Right lobe of liver (tissue), 6 donors: ENCODE data around the gene TBCD. TPM values are rescaled to one million over a fixed set of nuclear protein-coding genes. Genes with fewer than 3 reads are reported as not detected.

ENCODE experiments used
- ATAC-seq, 4 donors: fragments of 200-7000 bp; cut with Tn5 transposase; one replicate each; pipeline ENCODE4 v1.9.1; 2020; ENCODE audit warnings: mild to moderate bottlenecking in 4 of 4, moderate library complexity in 4 of 4
- DNase-seq, 3 donors: peaks; one replicate each; pipeline ENCODE4 v3.0.0-alpha.2; 2020
- H3K27ac ChIP-seq, 3 donors: fragments of 200-600 bp; one replicate each; pipeline ENCODE4 v1.8.0; 2022
- H3K27me3 ChIP-seq, 2 donors: fragments of 200-600 bp; one replicate each; pipeline ENCODE4 v1.8.0; 2022
- H3K36me3 ChIP-seq, 4 donors: fragments of 200-600 bp; sonication (generic) in 1 of 4; one replicate each; pipeline versions ENCODE4 v1.5.1 to v1.8.0; 2017 to 2022; ENCODE audit warnings: control low read depth in 1 of 4
- H3K4me1 ChIP-seq, 4 donors: fragments of 200-600 bp; sonication (generic) in 1 of 4; one replicate each; pipeline versions ENCODE4 v1.5.1 to v1.8.0; 2017 to 2022; ENCODE audit warnings: control low read depth in 1 of 4
- H3K4me3 ChIP-seq, 3 donors: fragments of 200-600 bp; one replicate each; pipeline ENCODE4 v1.8.0; 2022
- H3K9me3 ChIP-seq, 4 donors: fragments of 200-600 bp; sonication (generic) in 1 of 4; one replicate each; pipeline versions ENCODE4 v1.5.1 to v1.8.0; 2017 to 2022; ENCODE audit warnings: control low read depth in 1 of 4
- POLR2A ChIP-seq: fragments of 450-650 bp; IDR thresholded peaks from one replicate; pipeline ENCODE4 v1.6.1; 2017; ENCODE audit warnings: antibody characterized with exemption, mild to moderate bottlenecking
- WGBS: methylation state at CpG from one replicate; pipeline ENCODE4 v1.1.6; 2018; ENCODE audit warnings: low coverage, low lambda C conversion rate; ENCODE audit not compliant: insufficient coverage; ENCODE audit errors: missing lambda C conversion rate; 5-methylcytosine and 5-hydroxymethylcytosine counted together
- intact Hi-C, 2 donors: fragments of 100-400 bp; cut with DNase I; formaldehyde crosslinking; loops; one replicate each; pipeline versions ENCODE4 v1.11.2 to v1.14.1; 2022
- total RNA-seq, 6 experiments: library from RNA; depleted of rRNA in 2 of 6; stranded (reverse); fragments of >200 nt in 2 of 6; fragmentation: NEBNext Ultra II Directional in 3 of 6; extraction: Animal tissue kit (Norgen Biotek cat#: 25700) in 3 of 6; gene quantifications; one replicate each; pipeline versions ENCODE4 v1.1.0 to v1.2.4, GENCODE V29; 2016 to 2023
- TF ChIP-seq, protein P1 (sequence below), 4 donors: fragments of 200-600 bp in 3 of 4; fragments of 450-650 bp in 1 of 4; IDR thresholded peaks; one replicate each; pipeline versions ENCODE4 v1.5.1 to v1.8.0; 2016 to 2022; ENCODE audit warnings: antibody characterized with exemption in 4 of 4, mild to moderate bottlenecking in 2 of 4
- donor health status: DM: no; HTN: yes; CAD: no.
- donor health status: DM: no; HTN: no; CAD: no.
- donor health status: DM: no; HTN: no; CAD: no.
- donor health status: DM: no; HTN: yes; CAD: no.
- donor health status: DM: no; HTN: yes; CAD: no.

TBCD gene
- total RNA-seq, 6 experiments from 2014 or later = 28.0 to 55.7 (median 41.3) TPM

DNA sequence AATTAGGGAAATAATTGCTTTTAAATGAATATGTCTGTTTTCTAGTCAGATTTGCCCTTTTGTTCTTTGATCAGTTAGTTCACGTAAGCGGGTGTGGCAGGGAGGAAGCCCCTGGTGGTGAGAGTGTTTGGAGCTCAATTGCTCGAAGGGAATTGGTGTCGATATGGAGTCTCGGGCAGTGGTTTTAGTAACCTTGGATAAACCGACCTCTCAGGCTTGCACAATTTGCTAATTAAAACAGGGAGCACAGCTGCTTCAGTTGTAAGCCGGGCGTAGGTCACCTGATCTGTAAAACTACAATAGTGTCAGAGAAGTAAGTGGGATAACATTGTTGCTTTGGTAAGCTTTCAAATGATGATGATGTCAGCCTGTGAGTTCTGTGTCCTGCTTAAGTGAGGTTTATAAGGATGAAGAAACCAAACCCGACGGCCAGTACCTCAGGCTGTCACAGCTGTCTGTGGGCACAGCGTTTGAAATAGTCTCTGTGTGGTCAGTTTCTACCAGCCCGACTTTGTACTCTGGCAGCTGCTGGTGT, 85.0 kb downstream of the TBCD start:
- DNase-seq = peak in 2 of 3 donors; percentile 13 to 62
- Histone ChIP-seq H3K27me3 (no peaks in the 10 kb centered on the region), H3K36me3 (no peaks in the 10 kb centered on the region), H3K27ac (peak overlapping the region in 2 of 3 donors; percentile 42 to 45), H3K4me3 (no peak overlapping the region), H3K9me3 (no peaks in the 10 kb centered on the region), H3K4me1 (peaks cover 0 to 28% (median 10%) of the 10 kb centered on the region in 4 donors)
- intact Hi-C loops = no loop called here
- ATAC-seq = peak; percentile 49 to 69 (median 62)
- TF ChIP-seq, protein P1, sequence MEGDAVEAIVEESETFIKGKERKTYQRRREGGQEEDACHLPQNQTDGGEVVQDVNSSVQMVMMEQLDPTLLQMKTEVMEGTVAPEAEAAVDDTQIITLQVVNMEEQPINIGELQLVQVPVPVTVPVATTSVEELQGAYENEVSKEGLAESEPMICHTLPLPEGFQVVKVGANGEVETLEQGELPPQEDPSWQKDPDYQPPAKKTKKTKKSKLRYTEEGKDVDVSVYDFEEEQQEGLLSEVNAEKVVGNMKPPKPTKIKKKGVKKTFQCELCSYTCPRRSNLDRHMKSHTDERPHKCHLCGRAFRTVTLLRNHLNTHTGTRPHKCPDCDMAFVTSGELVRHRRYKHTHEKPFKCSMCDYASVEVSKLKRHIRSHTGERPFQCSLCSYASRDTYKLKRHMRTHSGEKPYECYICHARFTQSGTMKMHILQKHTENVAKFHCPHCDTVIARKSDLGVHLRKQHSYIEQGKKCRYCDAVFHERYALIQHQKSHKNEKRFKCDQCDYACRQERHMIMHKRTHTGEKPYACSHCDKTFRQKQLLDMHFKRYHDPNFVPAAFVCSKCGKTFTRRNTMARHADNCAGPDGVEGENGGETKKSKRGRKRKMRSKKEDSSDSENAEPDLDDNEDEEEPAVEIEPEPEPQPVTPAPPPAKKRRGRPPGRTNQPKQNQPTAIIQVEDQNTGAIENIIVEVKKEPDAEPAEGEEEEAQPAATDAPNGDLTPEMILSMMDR (IDR thresholded peaks at IDR 0.05) = peak in 2 of 4 donors; percentile 16 to 31
- peak; percentile 29 for TF ChIP-seq POLR2A
- 20% methylated on average over 12 of the region's 12 CpGs for WGBS

DNA sequence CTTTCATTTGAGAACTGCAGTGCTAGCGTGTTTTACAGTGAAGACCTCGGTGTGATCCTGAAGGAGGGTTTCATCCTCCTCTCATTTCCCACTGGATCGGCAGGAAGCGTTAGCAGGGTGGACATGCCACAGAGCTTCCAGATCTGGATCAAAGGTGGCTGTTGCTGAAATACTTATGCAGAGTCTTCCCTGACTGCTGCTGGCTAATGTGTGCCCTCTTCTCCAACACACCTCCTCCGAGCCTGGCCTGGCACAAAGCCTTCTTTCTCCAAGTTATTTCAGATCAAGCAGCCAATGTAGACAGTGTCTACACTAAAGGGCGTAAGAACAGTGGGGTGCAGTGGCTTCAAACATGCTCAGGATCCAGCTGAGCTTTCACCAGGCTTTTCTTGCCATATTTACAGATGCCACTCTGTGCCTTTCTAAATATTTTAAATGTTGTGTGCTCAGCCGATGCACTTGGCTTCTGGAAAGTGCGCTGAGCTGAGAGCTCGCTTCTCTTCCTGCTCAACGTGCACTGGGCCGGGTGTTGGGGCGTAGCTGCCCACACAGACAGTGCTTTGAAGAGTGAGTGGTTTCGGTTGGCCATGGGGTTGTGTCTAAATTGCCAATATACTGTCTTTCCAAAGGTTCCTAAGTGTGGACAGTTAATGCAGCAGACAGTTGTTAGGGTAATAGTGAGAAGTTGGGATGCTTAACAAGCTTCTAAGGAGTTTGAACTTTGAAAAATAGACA, 85.9 kb downstream of the TBCD start:
- TF ChIP-seq, protein P1 (IDR thresholded peaks at IDR 0.05) = no peak
- no peak for TF ChIP-seq POLR2A
- intact Hi-C loops = no loop called here
- ATAC-seq = peak; percentile 54 to 67 (median 58)
- H3K36me3 ChIP-seq = no peaks in the 10 kb centered on the region
- H3K27ac ChIP-seq = peak overlapping the region in 2 of 3 donors; percentile 42 to 45
- no peak overlapping the region for H3K4me3 ChIP-seq
- DNase-seq = peak in 1 of 3 donors; percentile 15
- H3K4me1 ChIP-seq = peaks cover 0 to 28% (median 10%) of the 10 kb centered on the region in 4 donors
- H3K9me3 ChIP-seq = no peaks in the 10 kb centered on the region
- WGBS = 28% methylated on average over 10 of the region's 13 CpGs
- H3K27me3 ChIP-seq = no peaks in the 10 kb centered on the region

DNA sequence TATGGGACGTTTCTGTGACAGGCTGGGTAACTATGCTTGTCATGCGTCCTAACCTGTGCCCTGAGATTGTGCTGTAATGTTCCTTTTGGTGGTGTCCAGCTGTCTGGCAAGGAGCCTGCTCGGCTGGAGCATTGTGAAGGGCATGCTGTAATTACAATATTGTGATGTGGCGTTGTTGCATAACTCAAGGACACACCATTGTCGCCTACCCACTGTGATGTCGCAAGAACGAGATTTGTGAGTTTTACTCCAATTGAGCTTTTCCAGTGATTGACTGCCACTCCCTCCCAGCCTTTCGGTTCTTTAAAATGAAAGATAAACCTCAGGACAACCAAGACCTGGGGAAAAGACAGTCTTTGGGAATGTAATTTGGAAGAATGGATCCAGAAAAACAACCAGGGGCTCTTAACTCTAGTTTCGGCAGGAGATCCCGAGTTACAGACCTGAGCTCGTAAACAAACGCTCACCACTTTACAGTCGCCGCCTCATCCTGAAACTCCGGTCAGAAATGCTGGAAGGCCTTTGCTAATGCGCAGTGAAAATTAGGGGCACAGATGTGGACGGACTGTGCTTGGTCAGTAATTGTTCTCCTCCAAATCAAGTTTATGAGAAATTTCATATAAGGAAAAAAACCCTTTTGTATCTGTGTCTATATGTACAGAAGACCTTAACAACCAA, 86.7 kb downstream of the TBCD start:
- TF ChIP-seq, protein P1 (IDR thresholded peaks at IDR 0.05) = no peak
- TF ChIP-seq POLR2A = no peak
- peak; percentile 81 to 91 (median 87) for DNase-seq
- Histone ChIP-seq H3K4me1 (peaks cover 0 to 28% (median 10%) of the 10 kb centered on the region in 4 donors), H3K27me3 (no peaks in the 10 kb centered on the region), H3K9me3 (no peaks in the 10 kb centered on the region), H3K36me3 (no peaks in the 10 kb centered on the region), H3K27ac (peak overlapping the region in 2 of 3 donors; percentile 42 to 45), H3K4me3 (no peak overlapping the region)
- peak; percentile 79 to 87 (median 84) for ATAC-seq
- intact Hi-C loops = no loop called here
- 38% methylated on average over 13 of the region's 17 CpGs for WGBS

DNA sequence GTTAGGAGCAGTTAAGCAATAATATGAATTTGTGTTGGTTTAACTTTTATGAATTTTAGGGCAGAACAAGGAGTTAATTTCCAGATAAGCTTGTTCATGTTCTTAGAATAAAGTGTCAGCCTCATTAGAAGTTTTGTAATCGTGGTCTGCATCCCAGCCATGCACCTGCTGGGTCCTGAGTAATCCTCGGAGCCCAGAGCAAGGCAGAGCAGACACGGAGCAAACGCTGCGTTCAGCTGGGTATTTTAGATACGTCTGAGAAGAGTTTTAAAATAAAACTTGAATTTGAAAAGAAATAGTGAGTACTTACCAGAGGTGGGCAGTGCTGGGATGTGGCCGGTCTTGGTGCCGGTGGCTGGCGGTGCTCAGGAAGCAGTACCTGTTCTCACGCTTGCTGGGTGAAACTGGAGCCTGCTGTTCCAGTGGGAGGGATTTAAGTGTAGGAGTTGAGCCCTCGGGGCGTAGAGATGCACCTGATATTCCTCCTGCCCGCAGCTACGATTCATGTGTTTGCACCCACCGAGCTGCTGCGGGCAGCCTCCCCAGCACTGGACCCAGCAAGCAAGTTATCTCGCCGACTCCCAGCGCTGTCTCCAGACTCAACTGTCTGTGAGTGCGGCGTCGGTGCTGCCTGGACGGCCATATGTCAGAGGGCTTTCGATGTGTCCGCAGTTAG, 87.9 kb downstream of the TBCD start, which contains the start of gene ZNF750:
Gene ZNF750, minus strand, starts transcription at position 406 of the 676 bp plus-strand sequence. CDS start 7,568 bp downstream, outside the sequence.
- peak in 1 of 3 donors; percentile 8 for DNase-seq
- no peak within 1 kb of the TSS for H3K4me3 ChIP-seq
- TF ChIP-seq, protein P1 (IDR thresholded peaks at IDR 0.05) = no peak
- no peak for TF ChIP-seq POLR2A
- intact Hi-C loops = no loop called here
- WGBS = 90% methylated on average over 11 of the region's 25 CpGs
- H3K27ac ChIP-seq = peak within 1 kb of the TSS in 1 of 3 donors; percentile 45
- no peak for ATAC-seq
- H3K27me3 ChIP-seq = no peaks in the 10 kb centered on the region
- H3K4me1 ChIP-seq = peaks cover 0 to 28% (median 10%) of the 10 kb centered on the region in 4 donors
- H3K9me3 ChIP-seq = no peaks in the 10 kb centered on the region
- H3K36me3 ChIP-seq = no peaks in the 10 kb centered on the region
